HEK293 (cell line): ENCODE results near the gene GRIN2A.

ENCODE experiments used
- CTCF ChIA-PET: fragments of 350-600 bp; formaldehyde crosslinking; extraction: SDS; loops from one replicate; lab custom pipeline; 2021; ENCODE audit warnings: antibody characterized with exemption; lab: Yijun Ruan, JAX
- POLR2A ChIA-PET: fragments of 300-600 bp; formaldehyde crosslinking; extraction: SDS; loops from one replicate; lab custom pipeline; 2020; ENCODE audit warnings: antibody characterized with exemption, inconsistent platforms; lab: Yijun Ruan, JAX
- H3K27ac ChIP-seq: fragments of 200-500 bp; sonication (Bioruptor generic); 2 replicates; pipeline ENCODE4 v1.5.1; 2014; ENCODE audit warnings: low read depth, low read length, control low read depth, inconsistent platforms; ENCODE audit errors: extremely low read depth
- H3K36me3 ChIP-seq, 2 experiments: fragments of 200-500 bp in 1 of 2; sonication (Bioruptor generic) in 1 of 2; 1 replicate in 1 of 2; 2 replicates in 1 of 2; pipeline ENCODE4 v1.5.1; 2014 to 2017; ENCODE audit warnings: inconsistent platforms in 2 of 2, low read length in 2 of 2; ENCODE audit not compliant: control insufficient read depth in 2 of 2, insufficient read depth in 1 of 2
- H3K4me1 ChIP-seq: fragments of 200-500 bp; sonication (Bioruptor generic); 2 replicates; pipeline ENCODE4 v1.5.1; 2014; ENCODE audit warnings: mild to moderate bottlenecking, low read length, inconsistent platforms; ENCODE audit not compliant: control insufficient read depth, insufficient read depth
- H3K4me3 ChIP-seq: 2 replicates; pipeline ENCODE4 v1.5.1; 2011; ENCODE audit warnings: low read depth, mild to moderate bottlenecking, control low read depth, low read length, moderate library complexity
- H3K9me3 ChIP-seq: fragments of 200-500 bp; sonication (Bioruptor generic); 2 replicates; pipeline ENCODE4 v1.5.1; 2014; ENCODE audit warnings: low read depth, low read length, inconsistent platforms; ENCODE audit not compliant: control insufficient read depth, insufficient read depth
- MEIS1 ChIP-seq: sonication (generic); formaldehyde crosslinking; IDR thresholded peaks from 2 replicates; pipeline ENCODE4 v1.8.1; 2022; ENCODE audit warnings: missing genetic modification reagents, mild to moderate bottlenecking, borderline replicate concordance
- SCRT1 ChIP-seq: fragments of 450-650 bp; formaldehyde crosslinking; IDR thresholded peaks from 2 replicates; pipeline ENCODE4 v1.5.1; 2016; ENCODE audit warnings: missing biosample characterization, missing genetic modification characterization, borderline replicate concordance
- SCRT2 ChIP-seq: fragments of 450-650 bp; formaldehyde crosslinking; IDR thresholded peaks from 2 replicates; pipeline ENCODE4 v1.5.1; 2016; ENCODE audit warnings: missing biosample characterization, missing genetic modification characterization
- SP3 ChIP-seq: fragments of 450-650 bp; formaldehyde crosslinking; IDR thresholded peaks from 2 replicates; pipeline ENCODE4 v1.5.1; 2016; ENCODE audit warnings: missing biosample characterization, missing genetic modification characterization
- TSHZ1 ChIP-seq: fragments of 450-650 bp; formaldehyde crosslinking; IDR thresholded peaks from 2 replicates; pipeline ENCODE4 v1.5.1; 2016; ENCODE audit warnings: missing biosample characterization, missing genetic modification characterization, borderline replicate concordance
- ZBTB7A ChIP-seq: fragments of 450-650 bp; formaldehyde crosslinking; IDR thresholded peaks from 2 replicates; pipeline ENCODE4 v1.5.1; 2016; ENCODE audit warnings: low read depth, missing biosample characterization, missing genetic modification characterization
- ZFP37 ChIP-seq: fragments of 450-650 bp; formaldehyde crosslinking; IDR thresholded peaks from 2 replicates; pipeline ENCODE4 v1.5.1; 2016; ENCODE audit warnings: missing biosample characterization, missing genetic modification characterization
- ZNF16 ChIP-seq: fragments of 450-650 bp; formaldehyde crosslinking; IDR thresholded peaks from 2 replicates; pipeline ENCODE4 v1.5.1; 2016; ENCODE audit warnings: low read depth, missing biosample characterization, missing genetic modification characterization
- ZNF266 ChIP-seq: fragments of 450-650 bp; formaldehyde crosslinking; IDR thresholded peaks from 2 replicates; pipeline ENCODE4 v1.5.1; 2016; ENCODE audit warnings: missing biosample characterization, missing genetic modification characterization, low read depth
- ZNF341 ChIP-seq: fragments of 450-650 bp; formaldehyde crosslinking; IDR thresholded peaks from 2 replicates; pipeline ENCODE4; 2016; ENCODE audit warnings: low read depth, missing biosample characterization, missing genetic modification characterization
- TF ChIP-seq, protein P1 (sequence below): fragments of 450-650 bp; formaldehyde crosslinking; IDR thresholded peaks from 2 replicates; pipeline ENCODE4 v1.5.1; 2016; ENCODE audit warnings: missing biosample characterization, missing genetic modification characterization
- TF ChIP-seq, protein P2 (sequence below): fragments of 450-650 bp; formaldehyde crosslinking; IDR thresholded peaks from 2 replicates; pipeline ENCODE4 v1.5.1; 2017; ENCODE audit warnings: missing biosample characterization, missing genetic modification characterization

GRIN2A gene

DNA sequence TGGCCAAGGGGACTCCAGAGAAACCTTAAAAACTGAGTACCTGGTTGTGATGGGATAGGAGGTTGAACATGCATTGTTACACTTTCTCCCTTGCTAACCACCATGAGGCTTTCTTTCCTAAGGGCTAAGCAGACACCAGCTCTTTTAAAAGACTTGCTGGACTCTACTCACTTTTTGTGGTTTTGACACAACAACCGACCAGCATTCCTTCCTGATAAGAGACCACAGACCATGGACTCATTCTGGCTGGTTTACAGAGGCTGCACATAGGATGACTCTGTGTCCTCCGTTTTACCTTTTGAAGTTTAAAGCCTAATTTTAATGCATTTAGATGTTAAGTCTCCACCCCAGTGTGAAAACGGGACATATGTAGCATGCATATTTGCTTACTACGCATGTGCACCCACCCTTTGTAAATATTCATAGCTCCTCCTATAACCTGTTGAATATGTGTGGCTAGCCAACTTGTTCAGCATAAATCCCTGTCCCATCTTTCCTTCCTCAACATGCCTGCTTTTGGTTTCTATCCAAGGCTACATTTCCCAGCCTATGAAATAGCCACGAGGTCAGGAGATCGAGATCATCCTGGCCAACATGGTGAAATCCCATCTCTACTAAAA lies 475.9 kb downstream of the GRIN2A start:
- peak; percentile 41; the same call in 1 of the 2 replicates for TF ChIP-seq SCRT2
- no peak for TF ChIP-seq ZNF16 (tag by site-specific recombination)
- no peak for TF ChIP-seq ZFP37 (tag by site-specific recombination)
- 0 out of 2 replicates have a peak, but pooled peaks have one; percentile 18 for TF ChIP-seq SCRT1 (tag by site-specific recombination)
- TF ChIP-seq, protein P1, sequence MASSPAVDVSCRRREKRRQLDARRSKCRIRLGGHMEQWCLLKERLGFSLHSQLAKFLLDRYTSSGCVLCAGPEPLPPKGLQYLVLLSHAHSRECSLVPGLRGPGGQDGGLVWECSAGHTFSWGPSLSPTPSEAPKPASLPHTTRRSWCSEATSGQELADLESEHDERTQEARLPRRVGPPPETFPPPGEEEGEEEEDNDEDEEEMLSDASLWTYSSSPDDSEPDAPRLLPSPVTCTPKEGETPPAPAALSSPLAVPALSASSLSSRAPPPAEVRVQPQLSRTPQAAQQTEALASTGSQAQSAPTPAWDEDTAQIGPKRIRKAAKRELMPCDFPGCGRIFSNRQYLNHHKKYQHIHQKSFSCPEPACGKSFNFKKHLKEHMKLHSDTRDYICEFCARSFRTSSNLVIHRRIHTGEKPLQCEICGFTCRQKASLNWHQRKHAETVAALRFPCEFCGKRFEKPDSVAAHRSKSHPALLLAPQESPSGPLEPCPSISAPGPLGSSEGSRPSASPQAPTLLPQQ (tag by site-specific recombination), result no peak
- no peak overlapping the region for H3K27ac ChIP-seq
- ChIA-PET POLR2A (no interaction called here), CTCF (interaction anchor here (0.7 kb wide), 1 partner anchor 451 kb away, joined by 3 read pairs; no protein-coding TSS in a partner anchor)
- no peaks in the 10 kb centered on the region for H3K4me1 ChIP-seq
- H3K36me3 ChIP-seq, result no peaks in the 10 kb centered on the region
- H3K4me3 ChIP-seq, result no peak overlapping the region
- H3K9me3 ChIP-seq, result no peaks in the 10 kb centered on the region

DNA sequence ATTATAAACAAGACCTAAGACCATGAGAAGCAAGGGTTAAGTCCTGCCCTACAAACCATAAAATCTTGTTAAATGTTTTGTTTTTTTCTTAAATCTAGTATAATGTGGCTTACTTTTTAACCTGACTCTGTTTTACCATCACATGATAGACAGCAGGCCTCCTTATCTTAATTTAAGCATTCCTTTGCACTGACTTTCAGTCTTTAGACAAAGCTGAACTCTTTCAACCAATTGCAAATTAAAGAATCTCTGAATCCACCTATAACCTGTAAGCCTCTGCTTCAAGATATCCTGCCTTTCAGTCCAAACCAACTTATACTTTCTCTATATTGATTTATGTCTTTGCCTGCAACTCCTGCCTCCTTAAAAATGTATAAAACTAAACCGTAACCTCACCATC lies 478.5 kb downstream of the GRIN2A start:
- POLR2A ChIA-PET, result no interaction called here
- Histone ChIP-seq H3K9me3 (no peaks in the 10 kb centered on the region), H3K4me1 (no peaks in the 10 kb centered on the region), H3K4me3 (no peak overlapping the region)
- TF ChIP-seq ZNF341 (tag by site-specific recombination) (no peak), MEIS1 (no peak), SP3 (tag by site-specific recombination) (no peak), ZNF266 (no peak), TSHZ1 (tag by site-specific recombination) (no peak), ZBTB7A (tag by site-specific recombination) (no peak)
- TF ChIP-seq, protein P2, sequence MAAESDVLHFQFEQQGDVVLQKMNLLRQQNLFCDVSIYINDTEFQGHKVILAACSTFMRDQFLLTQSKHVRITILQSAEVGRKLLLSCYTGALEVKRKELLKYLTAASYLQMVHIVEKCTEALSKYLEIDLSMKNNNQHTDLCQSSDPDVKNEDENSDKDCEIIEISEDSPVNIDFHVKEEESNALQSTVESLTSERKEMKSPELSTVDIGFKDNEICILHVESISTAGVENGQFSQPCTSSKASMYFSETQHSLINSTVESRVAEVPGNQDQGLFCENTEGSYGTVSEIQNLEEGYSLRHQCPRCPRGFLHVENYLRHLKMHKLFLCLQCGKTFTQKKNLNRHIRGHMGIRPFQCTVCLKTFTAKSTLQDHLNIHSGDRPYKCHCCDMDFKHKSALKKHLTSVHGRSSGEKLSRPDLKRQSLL, result no peak
- TF ChIP-seq, all 188 proteins: peak for 0
- Histone ChIP-seq H3K27ac (no peak overlapping the region), H3K36me3 (no peaks in the 10 kb centered on the region)
- CTCF ChIA-PET, result interaction anchor here (0.6 kb wide), 1 partner anchor 56 kb away, joined by 3 read pairs; no protein-coding TSS in a partner anchor
